Prostate gland (tissue), 2 donors: ENCODE results near the gene ABCG1.

Experiments
- CTCF ChIP-seq, 4 experiments: fragments of 200-600 bp in 2 of 4; fragments of 450-650 bp in 2 of 4; sonication (generic) in 2 of 4; IDR thresholded peaks; 1 replicate in 3 of 4; 2 replicates in 1 of 4; pipeline ENCODE4 v1.5.1; 2016 to 2019; ENCODE audit warnings: antibody characterized with exemption in 4 of 4, mild to moderate bottlenecking in 2 of 4, moderate library complexity in 2 of 4
- POLR2A ChIP-seq: fragments of 450-650 bp; IDR thresholded peaks from one replicate; pipeline ENCODE4 v1.6.1; 2016; ENCODE audit warnings: antibody characterized with exemption, mild to moderate bottlenecking

- TF ChIP-seq CTCF (IDR thresholded peaks at IDR 0.05) (no peak), POLR2A (no peak)
These were observed 98.0 kb downstream of the ABCG1 start for GRCh38 chr21:42316891-42317290.
